ENCODE measurements around the gene PON3. TPM values are rescaled to one million over a fixed set of nuclear protein-coding genes. Genes with fewer than 3 reads are reported as not detected.

Gene PON3
- polyA plus RNA-seq, 12 donors, result 3.0 to 13.5 (median 4.8) TPM; not detected in 2

Other genes with a start within 250 kb of the PON3 start
- 1 to 10 TPM in 1 of 12 donors, under 1 TPM in 9, not detected in 2; 0.35 to 1.3 (median 0.50) TPM for gene PON1, start 71.8 kb downstream of the PON3 start, polyA plus RNA-seq (ENCODE audit: insufficient read length in 12 of 12)
- gene PON2, start 38.7 kb upstream of the PON3 start, polyA plus RNA-seq (ENCODE audit: insufficient read length in 12 of 12), result 100 to 1,000 TPM in 7 of 12 donors, 10 to 100 TPM in 4, not detected in 1; 68.1 to 197 (median 124) TPM
- 10 to 100 TPM in 11 of 12 donors, not detected in 1; 10.5 to 42.6 (median 33.8) TPM for gene ASB4, start 89.6 kb upstream of the PON3 start, polyA plus RNA-seq (ENCODE audit: insufficient read length in 12 of 12)
- gene PDK4, start 200.1 kb upstream of the PON3 start, polyA plus RNA-seq (ENCODE audit: insufficient read length in 12 of 12), result 10 to 100 TPM in 10 of 12 donors, 1 to 10 TPM in 1, not detected in 1; 9.9 to 26.3 (median 15.3) TPM